GM12864 (cell line): ENCODE data around the gene LIG1.
"Not testable (repeated sequence)": the region's sequence is repeated elsewhere in the genome, so short reads cannot be mapped to it uniquely, and the experiment has no call there.

Experiments used
- DNase-seq: peaks from one replicate; pipeline ENCODE4 v3.0.0-alpha.2; 2011; ENCODE audit warnings: low read depth
- H3K4me3 ChIP-seq: 2 replicates; pipeline ENCODE4 v1.5.1; 2011; ENCODE audit warnings: mild to moderate bottlenecking, low read depth, low read length, control low read depth
- CTCF ChIP-seq: IDR thresholded peaks from 2 replicates; pipeline ENCODE4 v1.5.1; 2011; ENCODE audit warnings: low read depth, mild to moderate bottlenecking, moderate library complexity, low read length, control low read depth, inconsistent platforms; ENCODE audit errors: missing control alignments

The LIG1 gene

GRCh38 chr19:48103922-48104321, 66.2 kb downstream of the LIG1 start:
- no peak overlapping the region for H3K4me3 ChIP-seq
- no peak for TF ChIP-seq CTCF
- DNase-seq: no peak

DNA sequence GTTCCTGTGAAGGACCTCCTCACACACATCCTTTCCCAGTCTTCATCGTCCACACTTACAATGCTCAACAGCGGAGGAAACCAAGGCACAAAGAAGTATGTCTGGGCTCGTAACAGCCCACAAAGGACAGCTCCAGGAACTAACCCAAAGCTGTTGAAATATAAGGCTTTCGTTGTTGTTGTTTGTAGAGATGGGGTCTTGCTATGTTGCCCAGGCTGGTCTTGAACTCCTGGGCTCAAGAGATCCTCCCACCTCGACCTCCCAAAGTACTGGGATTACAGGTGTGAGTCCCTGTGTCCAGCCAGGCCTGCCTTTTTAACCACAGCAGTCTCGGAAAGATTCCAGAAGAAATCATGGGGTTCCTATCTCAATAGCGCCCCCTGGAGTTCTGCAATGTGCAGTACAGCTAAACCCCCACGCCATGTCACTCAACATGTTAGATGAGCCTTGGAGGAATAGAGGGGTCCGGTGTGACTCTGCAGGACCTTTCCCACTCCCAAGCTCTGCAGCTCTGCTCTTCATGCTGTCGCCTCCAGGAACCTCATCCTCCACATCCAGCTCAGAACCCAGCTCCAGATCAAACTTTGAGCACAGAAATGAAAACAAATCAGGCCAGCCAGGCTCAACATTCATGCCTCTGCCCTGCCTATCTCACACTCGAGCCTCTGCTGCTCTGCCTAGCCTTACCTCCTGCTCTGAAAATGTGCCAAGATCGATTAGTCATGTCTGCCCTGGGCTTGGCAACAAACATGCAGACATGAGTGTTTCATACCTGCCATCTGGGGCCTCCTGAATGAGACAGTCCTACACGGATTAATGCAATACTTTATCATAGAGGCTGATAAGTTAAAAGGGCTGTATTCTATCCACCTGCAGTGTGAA, 67.0 kb downstream of the LIG1 start:
- peak; percentile 70 for TF ChIP-seq CTCF
- H3K4me3 ChIP-seq: no peak overlapping the region
- no peak for DNase-seq

GRCh38 chr19:48095612-48096175, 74.5 kb downstream of the LIG1 start:
- DNase-seq: no peak

DNA sequence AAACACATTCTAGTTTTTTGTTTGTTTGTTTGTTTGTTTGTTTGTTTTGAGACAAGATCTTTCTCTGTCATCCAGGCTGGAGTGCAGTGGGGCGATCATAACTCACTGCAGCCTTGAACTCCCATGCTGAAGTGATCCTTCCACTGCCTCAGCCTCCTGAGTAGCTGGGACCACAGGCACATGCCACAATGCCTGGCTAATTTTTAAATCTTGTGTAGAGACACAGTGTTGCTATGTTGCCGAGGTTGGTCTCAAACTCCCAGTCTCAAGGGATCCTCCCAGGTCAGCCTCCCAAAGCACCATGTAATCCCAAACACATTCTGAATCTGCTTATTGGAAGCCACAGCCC, 75.3 kb downstream of the LIG1 start:
- TF ChIP-seq CTCF: no peak
- no peak for DNase-seq
- H3K4me3 ChIP-seq: no peak overlapping the region

More at GRCh38 chr19:48095612-48096175, 74.5 kb downstream of the LIG1 start:
- no peak for TF ChIP-seq CTCF
- H3K4me3 ChIP-seq: no peak overlapping the region

- TF ChIP-seq CTCF: no peak
- DNase-seq: no peak
- no peak overlapping the region for H3K4me3 ChIP-seq
These were observed 75.9 kb downstream of the LIG1 start for GRCh38 chr19:48094129-48094854.

- DNase-seq, H3K4me3 ChIP-seq: not testable (repeated sequence)
These were observed 78.9 kb downstream of the LIG1 start for GRCh38 chr19:48091111-48091718.

- DNase-seq: no peak
- no peak overlapping the region for H3K4me3 ChIP-seq
- TF ChIP-seq CTCF: no peak
These were observed 79.8 kb downstream of the LIG1 start for GRCh38 chr19:48090281-48090802.

DNA sequence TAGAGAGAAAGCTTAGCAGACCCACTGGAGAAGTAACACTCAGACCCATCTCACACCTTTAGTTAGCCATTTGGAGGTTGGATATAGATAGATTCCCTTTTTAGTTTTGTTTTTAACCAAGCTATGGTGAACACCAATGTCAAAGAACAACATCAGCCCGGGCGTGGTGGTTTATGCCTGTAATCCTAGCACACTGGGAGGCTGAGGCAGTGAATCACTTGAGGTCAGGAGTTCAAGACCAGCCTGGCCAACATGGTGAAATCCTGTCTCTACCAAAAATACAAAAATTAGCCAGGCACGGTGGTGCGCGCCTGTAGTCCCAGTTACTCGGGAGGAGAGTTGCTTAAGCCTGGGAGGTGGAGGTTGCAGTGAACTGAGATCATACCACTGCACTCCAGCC, 81.2 kb downstream of the LIG1 start:
- not testable (repeated sequence) for H3K4me3 ChIP-seq, DNase-seq
